LNCAP (cell line): ENCODE measurements around the gene VPS45.

Experiments used
- TF ChIP-seq, protein P1 (sequence below): fragments of 450-650 bp; IDR thresholded peaks from 2 replicates; pipeline ENCODE4 v1.5.1; 2017; ENCODE audit warnings: mild to moderate bottlenecking

Gene VPS45

DNA sequence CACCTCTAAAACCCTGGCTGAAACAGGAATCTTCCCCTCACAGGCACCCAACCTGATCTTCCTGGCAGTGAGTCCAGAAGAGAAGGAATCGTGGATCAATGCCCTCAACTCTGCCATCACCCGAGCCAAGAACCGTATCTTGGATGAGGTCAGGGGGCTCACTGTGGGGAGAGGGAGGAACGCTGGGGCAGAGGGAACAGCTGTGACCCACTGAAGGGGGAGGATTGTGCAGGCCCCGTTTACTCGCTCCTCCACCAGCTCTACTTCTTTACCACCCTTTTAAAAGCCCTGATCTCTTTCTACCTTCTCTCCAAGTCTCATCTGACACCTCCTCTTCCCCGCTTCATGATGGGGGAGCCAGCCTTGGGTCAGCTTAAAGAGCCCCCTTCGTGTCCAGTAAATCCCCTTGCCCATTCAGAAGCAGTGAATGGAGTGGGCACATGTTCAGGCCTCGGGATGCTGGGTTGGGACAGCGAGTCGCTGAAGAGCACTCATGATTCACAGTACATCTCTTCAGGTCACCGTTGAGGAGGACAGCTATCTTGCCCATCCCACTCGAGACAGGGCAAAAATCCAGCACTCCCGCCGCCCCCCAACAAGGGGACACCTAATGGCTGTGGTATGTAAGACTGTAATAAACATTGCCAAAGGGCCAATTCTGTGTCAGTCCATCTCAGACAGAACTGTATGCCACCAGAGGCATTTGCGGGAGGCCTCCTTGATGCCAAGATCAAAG, 89.5 kb downstream of the VPS45 start:
- TF ChIP-seq, protein P1, sequence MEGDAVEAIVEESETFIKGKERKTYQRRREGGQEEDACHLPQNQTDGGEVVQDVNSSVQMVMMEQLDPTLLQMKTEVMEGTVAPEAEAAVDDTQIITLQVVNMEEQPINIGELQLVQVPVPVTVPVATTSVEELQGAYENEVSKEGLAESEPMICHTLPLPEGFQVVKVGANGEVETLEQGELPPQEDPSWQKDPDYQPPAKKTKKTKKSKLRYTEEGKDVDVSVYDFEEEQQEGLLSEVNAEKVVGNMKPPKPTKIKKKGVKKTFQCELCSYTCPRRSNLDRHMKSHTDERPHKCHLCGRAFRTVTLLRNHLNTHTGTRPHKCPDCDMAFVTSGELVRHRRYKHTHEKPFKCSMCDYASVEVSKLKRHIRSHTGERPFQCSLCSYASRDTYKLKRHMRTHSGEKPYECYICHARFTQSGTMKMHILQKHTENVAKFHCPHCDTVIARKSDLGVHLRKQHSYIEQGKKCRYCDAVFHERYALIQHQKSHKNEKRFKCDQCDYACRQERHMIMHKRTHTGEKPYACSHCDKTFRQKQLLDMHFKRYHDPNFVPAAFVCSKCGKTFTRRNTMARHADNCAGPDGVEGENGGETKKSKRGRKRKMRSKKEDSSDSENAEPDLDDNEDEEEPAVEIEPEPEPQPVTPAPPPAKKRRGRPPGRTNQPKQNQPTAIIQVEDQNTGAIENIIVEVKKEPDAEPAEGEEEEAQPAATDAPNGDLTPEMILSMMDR: no peak

GRCh38 chr1:150159550-150159949, 92.0 kb downstream of the VPS45 start:
- TF ChIP-seq, protein P1: no peak

DNA sequence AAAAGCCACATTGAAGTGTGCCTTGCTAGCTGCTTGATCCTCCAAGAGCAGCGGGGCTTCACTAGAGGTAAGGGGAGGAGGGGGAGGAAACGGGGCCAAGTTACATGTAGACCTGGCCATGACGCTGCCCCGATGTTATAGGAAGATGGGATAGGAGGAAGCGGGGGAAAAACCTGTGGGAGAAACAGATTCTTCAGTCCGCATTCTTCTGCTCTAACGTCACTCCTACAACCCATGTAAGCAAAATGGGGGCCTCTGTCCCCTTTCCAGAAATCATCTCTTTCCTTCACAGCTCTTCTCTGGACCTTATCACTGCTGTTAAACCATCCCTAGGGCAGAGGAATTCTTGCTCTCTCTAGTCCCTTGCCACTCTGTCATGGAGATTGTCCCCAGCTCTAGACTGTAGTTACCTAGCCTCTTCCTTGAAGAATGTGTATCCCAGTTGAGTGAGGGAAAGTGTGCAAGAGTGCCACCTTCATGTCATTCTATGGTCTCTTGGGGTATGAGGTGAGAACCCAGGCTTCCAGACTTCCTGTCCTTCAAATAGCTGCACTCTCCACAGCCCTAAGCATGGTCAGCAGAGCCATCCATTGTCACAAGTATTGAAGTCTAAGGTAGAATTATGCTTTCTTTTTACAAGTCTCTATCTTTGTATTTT, 93.5 kb downstream of the VPS45 start:
- TF ChIP-seq, protein P1: no peak

GRCh38 chr1:150161747-150162581, 94.4 kb downstream of the VPS45 start:
- TF ChIP-seq, protein P1: no peak

GRCh38 chr1:150162582-150162861, 94.9 kb downstream of the VPS45 start:
- TF ChIP-seq, protein P1: no peak

DNA sequence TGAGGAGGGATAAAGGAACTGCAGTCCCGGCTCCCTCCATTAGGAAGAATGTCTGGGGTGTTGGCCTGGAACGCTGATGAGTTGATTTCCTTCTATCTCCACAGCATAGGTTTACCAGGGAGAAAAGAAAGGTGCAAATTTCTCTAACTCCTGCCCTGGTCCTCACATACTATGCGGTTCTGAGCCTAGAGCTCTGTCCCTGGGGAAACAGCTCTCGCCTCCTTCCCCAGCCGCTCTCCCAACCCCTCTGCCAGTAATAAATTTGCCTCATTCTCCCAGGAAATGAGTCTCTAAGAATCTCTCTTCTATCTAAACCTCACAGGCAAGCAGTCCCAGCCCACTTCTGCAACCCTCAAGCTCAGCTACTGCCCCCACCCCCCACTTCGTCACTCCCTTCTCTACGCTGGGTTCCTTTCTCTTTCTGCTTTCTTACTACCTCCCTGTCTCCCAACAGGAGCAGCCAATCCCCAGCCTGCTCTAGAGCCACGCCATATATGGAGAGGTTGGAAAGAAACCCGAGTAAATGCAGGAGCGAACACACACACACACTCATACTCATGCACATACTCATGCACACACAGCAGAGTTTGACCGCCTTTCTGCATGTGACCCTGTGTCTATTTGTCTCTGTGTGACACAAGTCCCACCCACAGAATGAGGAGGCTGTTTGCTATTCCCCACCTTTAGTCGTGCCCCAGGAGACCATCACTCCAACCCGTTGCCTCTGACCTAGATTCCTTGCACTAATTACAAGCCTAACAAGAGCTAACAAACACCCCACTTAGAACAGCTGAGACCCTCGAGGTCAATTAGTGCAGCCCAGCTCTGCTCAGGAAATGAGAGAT, 95.5 kb downstream of the VPS45 start:
- TF ChIP-seq, protein P1: no peak

- TF ChIP-seq, protein P1: no peak
These were observed 96.6 kb downstream of the VPS45 start for GRCh38 chr1:150164224-150164623.
